Erythroblast (primary cell): ENCODE data around the gene MCTS1.
"Not testable (repeated sequence)": the region's sequence is repeated elsewhere in the genome, so short reads cannot be mapped to it uniquely, and the experiment has no call there.

Source experiments
- GATA1 ChIP-seq: IDR thresholded peaks from 2 replicates; pipeline ENCODE4 v1.6.1; 2011; ENCODE audit warnings: low read depth, mild to moderate bottlenecking, control low read depth, low read length, moderate library complexity
- POLR2A ChIP-seq: IDR thresholded peaks from 2 replicates; pipeline ENCODE4 v1.6.1; 2011; ENCODE audit warnings: mild to moderate bottlenecking, low read length

DNA sequence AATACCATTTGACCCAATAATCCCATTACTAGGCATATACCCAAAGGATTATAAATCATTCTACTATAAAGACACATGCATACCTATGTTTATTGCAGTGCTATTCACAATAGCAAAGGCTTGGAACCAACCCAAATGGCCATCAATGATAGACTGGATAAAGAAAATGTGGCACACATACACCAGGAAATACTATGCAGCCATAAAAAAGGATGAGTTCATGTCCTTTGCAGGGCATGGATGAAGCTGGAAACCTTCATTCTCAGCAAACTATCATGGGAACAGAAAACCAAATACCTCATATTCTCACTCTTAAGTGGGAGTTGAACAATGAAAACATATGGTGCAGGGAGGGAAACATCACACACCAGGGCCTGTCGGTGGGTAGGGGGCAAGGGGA lies 48.4 kb downstream of the MCTS1 start:
- TF ChIP-seq POLR2A, GATA1: not testable (repeated sequence)
